ENCODE data around the gene KRTAP10-3.
"Not testable (repeated sequence)": the region's sequence is repeated elsewhere in the genome, so short reads cannot be mapped to it uniquely, and the experiment has no call there.

KRTAP10-3 gene, protein sequence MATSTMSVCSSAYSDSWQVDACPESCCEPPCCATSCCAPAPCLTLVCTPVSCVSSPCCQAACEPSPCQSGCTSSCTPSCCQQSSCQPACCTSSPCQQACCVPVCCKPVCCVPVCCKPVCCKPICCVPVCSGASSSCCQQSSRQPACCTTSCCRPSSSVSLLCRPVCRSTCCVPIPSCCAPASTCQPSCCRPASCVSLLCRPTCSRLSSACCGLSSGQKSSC

DNA sequence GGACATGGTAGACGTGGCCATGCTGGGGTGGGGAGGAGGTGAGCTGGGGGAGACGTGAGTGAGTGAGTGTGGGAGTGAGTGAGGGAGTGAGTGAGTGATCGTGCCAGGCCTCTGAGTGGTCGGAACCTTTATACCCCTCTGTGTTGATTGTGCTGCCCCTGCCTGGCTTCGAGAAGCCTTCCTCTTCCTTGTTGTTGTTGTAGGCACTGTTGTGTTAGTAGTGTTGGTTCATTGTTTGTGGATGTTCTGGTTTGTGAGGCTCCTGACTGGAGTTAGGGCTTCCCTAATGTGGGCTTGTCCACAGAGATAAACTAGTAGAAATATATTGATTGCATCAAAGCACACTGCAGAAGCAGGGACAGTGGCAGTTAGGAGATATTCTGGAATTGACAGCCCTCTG is at the start of gene KRTAP10-3:
TSS of gene KRTAP10-3 (minus strand) at position 101 of the 400 bp plus-strand sequence. CDS start at position 21, 80 bp downstream.
- TF ChIP-seq GATA3 (IDR thresholded peaks at IDR 0.05; ENCODE audit: low read depth, low read length) (no peak), GATA2 (IDR thresholded peaks at IDR 0.05; ENCODE audit: low read depth, low read length) (no peak)

DNA sequence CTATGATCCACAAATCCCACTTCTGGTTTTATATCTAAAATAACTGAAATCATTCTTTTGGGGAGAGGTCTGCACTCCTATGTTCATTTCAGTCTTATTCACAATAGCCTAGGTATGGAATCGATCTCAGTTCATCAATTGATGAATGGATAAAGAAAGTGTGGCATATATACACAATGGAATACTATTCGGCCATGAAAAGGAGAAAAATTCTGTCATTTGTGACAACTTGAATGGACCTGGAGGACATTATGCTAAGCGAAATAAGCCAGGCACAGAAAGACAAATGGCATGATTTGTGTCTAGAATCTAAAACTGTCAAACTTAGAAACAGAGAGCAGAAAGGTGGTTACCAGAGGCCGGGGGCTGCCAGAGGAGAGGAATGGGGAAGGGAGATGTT is 47.9 kb upstream of the KRTAP10-3 start:
- TF ChIP-seq GATA2 (IDR thresholded peaks at IDR 0.05; ENCODE audit: low read depth, low read length) (no peak), GATA3 (IDR thresholded peaks at IDR 0.05; ENCODE audit: low read depth, low read length) (no peak)

DNA sequence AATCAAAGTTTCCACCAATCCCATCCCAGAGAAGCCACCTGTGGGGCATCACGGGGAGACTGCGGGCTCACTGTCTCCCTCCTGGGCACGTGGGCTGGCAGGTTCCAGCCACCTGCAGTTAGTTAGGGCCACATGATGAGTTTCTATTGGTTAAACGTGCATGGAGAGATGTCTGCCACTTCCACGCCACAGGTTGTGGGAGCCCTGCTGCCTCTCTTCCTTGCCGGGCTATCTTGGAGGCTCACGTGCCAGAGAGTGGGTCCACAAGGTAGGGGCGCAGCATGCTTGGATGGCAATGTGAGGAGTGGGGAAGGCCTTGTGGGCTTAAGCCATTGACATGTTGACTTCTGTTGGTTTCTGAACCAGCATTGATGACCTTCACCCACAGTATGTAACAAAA is 45.3 kb upstream of the KRTAP10-3 start:
- no peak for TF ChIP-seq GATA2 (IDR thresholded peaks at IDR 0.05; ENCODE audit: low read depth, low read length)
- TF ChIP-seq GATA3 (IDR thresholded peaks at IDR 0.05; ENCODE audit: low read depth, low read length), result no peak

- no peak for TF ChIP-seq GATA3 (IDR thresholded peaks at IDR 0.05; ENCODE audit: low read depth, low read length)
- no peak for TF ChIP-seq GATA2 (IDR thresholded peaks at IDR 0.05; ENCODE audit: low read depth, low read length)
Observed at GRCh38 chr21:44603109-44603875, 44.7 kb upstream of the KRTAP10-3 start.

DNA sequence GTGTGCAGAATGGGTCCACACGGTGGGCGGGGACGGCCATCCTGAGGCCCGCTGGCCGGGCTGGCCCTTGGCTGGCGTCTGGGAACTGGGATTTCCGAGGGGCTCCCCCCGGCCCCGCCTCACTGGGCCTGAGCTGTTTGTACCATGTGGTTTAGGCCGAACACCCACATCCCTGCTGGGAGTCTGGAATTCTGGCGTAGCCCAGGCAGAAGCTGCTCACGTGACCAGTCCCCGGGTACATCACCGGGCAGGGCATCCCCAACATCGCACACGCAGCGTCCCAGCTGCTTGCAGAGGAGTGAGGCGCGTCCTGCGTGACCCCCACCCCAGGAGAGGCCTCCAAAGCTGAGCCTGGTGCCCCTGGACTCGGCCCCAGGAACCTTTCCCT is 43.9 kb upstream of the KRTAP10-3 start:
- no peak for TF ChIP-seq GATA2 (IDR thresholded peaks at IDR 0.05; ENCODE audit: low read depth, low read length)
- no peak for TF ChIP-seq GATA3 (IDR thresholded peaks at IDR 0.05; ENCODE audit: low read depth, low read length)

DNA sequence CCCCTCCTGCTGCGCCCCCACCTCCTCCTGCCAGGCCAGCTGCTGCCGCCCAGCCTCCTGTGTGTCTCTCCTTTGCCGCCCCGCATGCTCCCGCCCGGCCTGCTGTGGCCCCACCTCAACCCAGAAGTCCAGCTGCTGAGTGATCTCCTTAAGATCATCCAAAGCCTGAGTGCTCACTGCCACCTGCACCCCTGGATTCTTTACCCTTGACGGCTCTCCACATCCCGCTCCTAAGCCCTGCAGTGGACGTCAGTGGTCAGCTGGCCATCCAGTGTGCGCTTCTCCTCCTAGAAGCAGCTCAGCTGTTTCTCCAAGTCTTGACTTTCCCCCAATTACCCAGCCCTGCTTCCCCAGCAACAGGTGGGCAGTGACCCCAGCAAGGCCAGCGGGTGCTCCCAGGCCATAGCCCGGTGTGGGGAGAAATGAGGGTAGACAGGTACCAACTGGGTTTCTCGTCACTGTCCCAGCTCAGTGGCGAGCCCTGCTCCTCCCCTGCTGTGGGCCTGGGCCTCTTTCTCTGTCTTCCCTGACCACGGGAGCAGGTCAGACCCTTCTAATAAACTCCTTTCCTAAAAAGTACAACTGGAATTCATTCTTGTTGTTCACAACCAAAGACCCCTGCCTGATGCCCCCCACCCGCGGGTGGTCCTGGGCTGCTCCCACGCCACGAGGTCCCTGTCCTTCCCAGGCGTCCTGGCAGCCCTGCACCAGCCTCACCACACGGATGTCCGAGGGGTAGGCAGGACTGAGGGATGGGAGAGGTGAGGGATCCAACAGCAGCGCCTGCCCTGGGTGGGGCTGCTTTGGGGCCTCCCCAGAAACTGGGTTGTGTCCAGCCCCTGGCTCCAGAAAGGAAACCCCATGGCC is 43.2 kb upstream of the KRTAP10-3 start:
- TF ChIP-seq GATA3 (IDR thresholded peaks at IDR 0.05; ENCODE audit: low read depth, low read length) (no peak), GATA2 (IDR thresholded peaks at IDR 0.05; ENCODE audit: low read depth, low read length) (no peak)

DNA sequence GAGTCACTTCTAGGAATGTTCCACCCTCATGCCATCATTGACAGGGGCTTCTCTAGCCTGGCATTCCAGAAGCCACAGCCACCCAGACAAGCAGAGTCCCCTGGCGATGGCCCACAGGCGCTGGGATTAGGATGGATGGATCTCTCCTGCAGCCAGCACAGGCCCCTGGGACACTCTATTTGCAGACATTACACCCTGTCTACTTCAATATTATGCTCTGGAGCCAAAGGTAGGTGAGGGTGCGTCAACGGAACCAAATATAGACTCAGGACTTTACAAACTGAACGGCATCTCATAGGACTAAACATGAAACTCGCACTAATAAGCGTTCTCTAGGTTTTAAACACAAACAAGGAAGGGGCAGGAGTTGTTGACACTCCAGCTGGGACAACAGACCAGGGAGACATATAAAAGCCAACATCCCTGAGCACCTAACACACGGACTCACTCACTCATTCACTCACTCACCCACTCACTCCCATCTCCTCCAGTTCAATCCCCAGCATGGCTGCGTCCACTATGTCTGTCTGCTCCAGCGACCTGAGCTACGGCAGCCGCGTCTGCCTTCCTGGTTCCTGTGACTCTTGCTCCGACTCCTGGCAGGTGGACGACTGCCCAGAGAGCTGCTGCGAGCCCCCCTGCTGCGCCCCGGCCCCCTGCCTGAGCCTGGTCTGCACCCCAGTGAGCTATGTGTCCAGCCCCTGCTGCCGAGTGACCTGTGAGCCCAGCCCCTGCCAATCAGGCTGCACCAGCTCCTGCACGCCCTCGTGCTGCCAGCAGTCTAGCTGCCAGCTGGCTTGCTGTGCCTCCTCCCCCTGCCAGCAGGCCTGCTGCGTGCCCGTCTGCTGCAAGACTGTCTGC is 41.8 kb upstream of the KRTAP10-3 start, which contains the start of gene KRTAP10-7:
TSS of gene KRTAP10-7 (plus strand) at position 480 of the 861 bp plus-strand sequence. CDS start at position 505, 25 bp downstream.
- TF ChIP-seq GATA3, GATA2 (IDR thresholded peaks at IDR 0.05; ENCODE audit: low read depth, low read length): not testable (repeated sequence)

- TF ChIP-seq GATA2 (IDR thresholded peaks at IDR 0.05; ENCODE audit: low read depth, low read length), result no peak
- no peak for TF ChIP-seq GATA3 (IDR thresholded peaks at IDR 0.05; ENCODE audit: low read depth, low read length)
Observed at GRCh38 chr21:44599264-44600029, 40.9 kb upstream of the KRTAP10-3 start.

DNA sequence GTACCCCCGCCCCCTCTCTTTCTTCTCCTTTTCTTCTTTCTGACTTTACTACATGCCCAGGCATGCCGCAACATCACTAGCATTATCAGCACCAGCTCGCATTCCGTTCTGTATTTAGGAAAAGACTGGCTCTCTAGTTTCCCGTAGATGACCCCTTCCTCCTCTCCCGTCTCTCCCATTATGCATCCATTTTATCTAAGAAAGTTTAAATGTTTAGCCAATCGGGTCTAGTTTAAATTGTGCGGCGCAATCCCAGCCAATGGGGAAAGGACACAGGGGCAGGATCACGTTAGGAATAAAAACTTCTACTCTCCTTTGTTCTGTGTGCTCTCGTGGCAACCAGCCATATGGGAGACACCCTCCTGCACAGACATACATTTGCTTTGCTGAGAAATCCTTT is 39.5 kb upstream of the KRTAP10-3 start:
- TF ChIP-seq GATA3 (IDR thresholded peaks at IDR 0.05; ENCODE audit: low read depth, low read length) (no peak), GATA2 (IDR thresholded peaks at IDR 0.05; ENCODE audit: low read depth, low read length) (no peak)

- TF ChIP-seq GATA3 (IDR thresholded peaks at IDR 0.05; ENCODE audit: low read depth, low read length) (no peak), GATA2 (IDR thresholded peaks at IDR 0.05; ENCODE audit: low read depth, low read length) (no peak)
Observed at GRCh38 chr21:44596068-44596725, 37.6 kb upstream of the KRTAP10-3 start.

DNA sequence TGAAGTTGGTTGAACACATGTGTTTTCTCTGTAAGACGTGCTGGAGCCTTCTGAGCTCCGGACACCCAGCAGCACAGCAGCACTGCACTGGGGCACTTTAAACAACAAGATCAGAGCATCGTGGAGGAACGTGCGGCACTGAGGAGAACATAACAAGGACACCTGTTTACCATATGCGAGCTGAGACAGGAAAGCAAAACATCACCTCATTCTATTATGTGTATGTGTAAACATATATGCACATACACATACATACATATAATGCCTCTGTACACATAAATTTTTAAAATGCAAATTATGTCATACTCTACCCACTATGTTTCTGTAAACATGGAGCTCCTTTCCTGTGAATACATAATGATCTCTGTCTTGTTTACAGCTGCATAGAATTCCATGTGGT is 36.9 kb upstream of the KRTAP10-3 start:
- no peak for TF ChIP-seq GATA3 (IDR thresholded peaks at IDR 0.05; ENCODE audit: low read depth, low read length)

DNA sequence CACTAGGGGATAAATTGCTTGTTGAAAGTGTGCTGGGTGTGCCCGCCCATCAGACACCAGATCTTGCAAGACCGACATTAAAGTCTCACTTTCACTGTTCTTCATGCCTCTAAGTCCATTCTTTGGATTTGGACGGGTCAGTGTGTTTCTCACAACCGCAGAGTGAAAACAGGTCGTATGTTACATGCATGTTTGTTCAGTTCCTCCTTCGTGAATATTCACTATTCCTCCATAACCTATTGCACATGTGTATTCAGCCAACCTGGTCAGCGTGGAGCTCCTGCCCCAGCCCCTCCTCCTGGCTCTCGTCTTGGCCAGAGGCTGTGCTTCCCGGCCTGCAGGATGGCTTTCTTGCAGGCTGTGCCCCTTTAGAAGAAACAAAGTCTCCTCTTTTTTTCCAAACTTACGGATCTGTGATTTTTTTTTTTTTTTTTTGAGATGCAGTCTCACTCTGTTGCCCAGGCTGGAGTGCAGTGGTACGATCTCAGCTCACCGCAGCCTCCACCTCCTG is 35.9 kb upstream of the KRTAP10-3 start:
- TF ChIP-seq GATA3 (IDR thresholded peaks at IDR 0.05; ENCODE audit: low read depth, low read length), result no peak
- no peak for TF ChIP-seq GATA2 (IDR thresholded peaks at IDR 0.05; ENCODE audit: low read depth, low read length)
